Testis (tissue), 2 donors: Measurements from ENCODE around the gene AMMECR1L.

ENCODE experiments used
- CTCF ChIP-seq, 3 experiments: fragments of 450-650 bp in 2 of 3; fragments of 200-600 bp in 1 of 3; sonication (generic) in 1 of 3; IDR thresholded peaks; one replicate each; pipeline ENCODE4 v1.5.1; 2016 to 2019; ENCODE audit warnings: antibody characterized with exemption in 3 of 3, mild to moderate bottlenecking in 2 of 3, moderate library complexity in 1 of 3
- POLR2A ChIP-seq: fragments of 450-650 bp; IDR thresholded peaks from one replicate; pipeline ENCODE4 v1.6.1; 2017; ENCODE audit warnings: antibody characterized with exemption, mild to moderate bottlenecking, moderate library complexity

DNA sequence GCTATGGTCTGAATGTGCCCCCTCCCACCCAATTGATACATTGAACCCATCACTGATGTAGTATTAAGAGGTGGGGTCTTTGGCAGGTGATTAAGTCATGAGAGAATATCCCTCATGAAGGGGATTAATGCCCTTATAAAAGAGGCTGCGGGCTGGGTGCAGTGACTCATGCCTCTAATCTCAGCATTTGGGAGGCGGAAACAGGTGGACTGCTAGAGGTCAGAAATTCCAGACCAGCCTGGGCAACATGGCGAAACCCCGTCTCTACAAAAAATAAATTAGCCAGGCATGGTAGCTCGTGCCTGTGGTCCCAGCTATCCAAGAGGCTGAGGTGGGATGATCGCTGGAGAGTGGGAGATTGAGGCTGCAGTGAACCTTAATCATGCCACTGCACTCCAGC, 42.1 kb downstream of the AMMECR1L start:
- TF ChIP-seq CTCF (IDR thresholded peaks at IDR 0.05): no peak
- no peak for TF ChIP-seq POLR2A
